ENCODE data around the gene RAD51AP2.

RAD51AP2 gene

GRCh38 chr2:17470855-17471641, 47.2 kb downstream of the RAD51AP2 start:
- DNase-seq: peak; percentile 42

GRCh38 chr2:17461087-17461475, 57.2 kb downstream of the RAD51AP2 start:
- no peak for DNase-seq

Measured in fibroblast of skin of abdomen (primary cell).